Upper lobe of left lung (tissue), 6 donors: ENCODE results near the gene RTN4. TPM values are rescaled to one million over a fixed set of nuclear protein-coding genes. Genes with fewer than 3 reads are reported as not detected.
"Not testable (repeated sequence)": the region's sequence is repeated elsewhere in the genome, so short reads cannot be mapped to it uniquely, and the experiment has no call there.

ENCODE experiments used
- ATAC-seq, 2 donors: fragments of 200-7000 bp; cut with Tn5 transposase; one replicate each; pipeline ENCODE4 v1.9.1; 2022; ENCODE audit warnings: mild to moderate bottlenecking in 2 of 2, moderate library complexity in 2 of 2; ENCODE audit not compliant: low FRiP score in 2 of 2
- DNase-seq, 2 donors: peaks; one replicate each; pipeline ENCODE4 v3.0.0-alpha.2; 2019 to 2020
- H3K27ac ChIP-seq, 4 donors: fragments of 200-600 bp; sonication (generic); one replicate each; pipeline ENCODE4 v1.5.1; 2016 to 2019
- H3K27me3 ChIP-seq, 4 donors: fragments of 200-600 bp; sonication (generic); one replicate each; pipeline ENCODE4 v1.5.1; 2017 to 2019
- H3K36me3 ChIP-seq, 4 donors: fragments of 200-600 bp; sonication (generic); one replicate each; pipeline ENCODE4 v1.5.1; 2016 to 2019
- H3K4me1 ChIP-seq, 4 donors: fragments of 200-600 bp; sonication (generic); one replicate each; pipeline ENCODE4 v1.5.1; 2018 to 2019
- H3K4me3 ChIP-seq, 4 donors: fragments of 200-600 bp; sonication (generic); one replicate each; pipeline ENCODE4 v1.5.1; 2017 to 2019; ENCODE audit warnings: mild to moderate bottlenecking in 2 of 4, moderate library complexity in 1 of 4
- H3K9me3 ChIP-seq, 4 donors: fragments of 200-600 bp; sonication (generic); one replicate each; pipeline ENCODE4 v1.5.1; 2018 to 2019
- CTCF ChIP-seq, 6 experiments: fragments of 450-650 bp in 4 of 6; fragments of 200-600 bp in 2 of 6; sonication (generic) in 2 of 6; IDR thresholded peaks; one replicate each; pipeline ENCODE4 v1.5.1; 2016 to 2019; ENCODE audit warnings: antibody characterized with exemption in 6 of 6
- EP300 ChIP-seq, 4 donors: sonication (generic); formaldehyde crosslinking; IDR thresholded peaks; one replicate each; pipeline ENCODE4 v1.5.1; 2017; ENCODE audit warnings: antibody characterized with exemption in 4 of 4, control low read depth in 2 of 4
- POLR2A ChIP-seq, 4 donors: fragments of 450-650 bp; IDR thresholded peaks; one replicate each; pipeline ENCODE4 v1.5.1; 2016 to 2017; ENCODE audit warnings: antibody characterized with exemption in 4 of 4, mild to moderate bottlenecking in 2 of 4
- POLR2AphosphoS5 ChIP-seq, 2 donors: sonication (generic); formaldehyde crosslinking; IDR thresholded peaks; one replicate each; pipeline ENCODE4 v1.5.1; 2017; ENCODE audit warnings: antibody characterized with exemption in 2 of 2
- WGBS, 2 donors: methylation state at CpG; one replicate each; pipeline ENCODE4 v1.1.5; 2017 to 2018; 5-methylcytosine and 5-hydroxymethylcytosine counted together
- total RNA-seq, 6 donors: library from RNA; depleted of rRNA in 4 of 6; stranded (reverse); fragments of >200 nt in 4 of 6; gene quantifications; one replicate each; pipeline versions ENCODE4 v1.1.0 to v1.2.1, GENCODE V29; 2016 to 2021
- donor health status: DM: no; HTN: no; CAD: no; lungs with moderate emphysema.
- donor health status: DM: no; HTN: yes; CAD: no; lungs with severe emphysema.

Gene RTN4
- total RNA-seq, 6 donors from 2014 or later = 128 to 345 (median 233) TPM

GRCh38 chr2:55096586-55096985, 46.3 kb upstream of the RTN4 start:
- Histone ChIP-seq H3K36me3 (no peaks in the 10 kb centered on the region), H3K4me1 (peaks cover 37 to 74% (median 49%) of the 10 kb centered on the region in 4 donors), H3K9me3 (no peaks in the 10 kb centered on the region), H3K4me3 (no peak overlapping the region), H3K27me3 (no peaks in the 10 kb centered on the region), H3K27ac (peak overlapping the region; percentile 31 to 85 (median 66))
- TF ChIP-seq POLR2A (IDR thresholded peaks at IDR 0.05) (no peak), CTCF (IDR thresholded peaks at IDR 0.05) (no peak), EP300 (IDR thresholded peaks at IDR 0.05) (no peak), POLR2AphosphoS5 (IDR thresholded peaks at IDR 0.05) (no peak)
- WGBS, 2 donors = 89 to 93% methylated on average over 3 of the region's 3 CpGs
- no peak for DNase-seq
- ATAC-seq = no peak

GRCh38 chr2:55093381-55093780, 43.1 kb upstream of the RTN4 start:
- no peaks in the 10 kb centered on the region for H3K9me3 ChIP-seq
- no peaks in the 10 kb centered on the region for H3K36me3 ChIP-seq
- peaks cover 23 to 43% (median 32%) of the 10 kb centered on the region in 4 donors for H3K4me1 ChIP-seq
- TF ChIP-seq POLR2AphosphoS5 (IDR thresholded peaks at IDR 0.05) (peak in 1 of 2 donors; percentile 31), EP300 (IDR thresholded peaks at IDR 0.05) (no peak), CTCF (IDR thresholded peaks at IDR 0.05) (no peak)
- DNase-seq (no peak), ATAC-seq (no peak)
- peak overlapping the region in 2 of 4 donors; percentile 13 to 61 for H3K27ac ChIP-seq
- H3K27me3 ChIP-seq = no peaks in the 10 kb centered on the region
- 43 to 47% methylated on average over 4 of the region's 4 CpGs for WGBS, 2 donors
- no peak overlapping the region for H3K4me3 ChIP-seq

GRCh38 chr2:55092439-55092838, 42.2 kb upstream of the RTN4 start:
- WGBS, 2 donors = 73 to 80% methylated on average over 6 of the region's 6 CpGs
- no peaks in the 10 kb centered on the region for H3K9me3 ChIP-seq
- DNase-seq (peak in 1 of 2 donors; percentile 48), ATAC-seq (no peak)
- TF ChIP-seq POLR2A (IDR thresholded peaks at IDR 0.05) (no peak), POLR2AphosphoS5 (IDR thresholded peaks at IDR 0.05) (no peak), CTCF (IDR thresholded peaks at IDR 0.05) (no peak), EP300 (IDR thresholded peaks at IDR 0.05) (no peak)
- no peak overlapping the region for H3K4me3 ChIP-seq
- no peaks in the 10 kb centered on the region for H3K36me3 ChIP-seq
- H3K27ac ChIP-seq = peak overlapping the region in 2 of 4 donors; percentile 21 to 64
- H3K4me1 ChIP-seq = peaks cover 24 to 36% (median 26%) of the 10 kb centered on the region in 4 donors
- no peaks in the 10 kb centered on the region for H3K27me3 ChIP-seq

- H3K9me3 ChIP-seq, H3K4me3 ChIP-seq, DNase-seq, H3K36me3 ChIP-seq, ATAC-seq, H3K27me3 ChIP-seq: not testable (repeated sequence)
- Histone ChIP-seq H3K4me1 (peaks cover 16 to 28% (median 20%) of the 10 kb centered on the region in 4 donors), H3K27ac (peak overlapping the region in 2 of 4 donors; percentile 21 to 64)
- 69 to 88% methylated on average over 4 of the region's 4 CpGs for WGBS, 2 donors
Measured at GRCh38 chr2:55091681-55092080, 41.4 kb upstream of the RTN4 start.

- 81 to 90% methylated on average over 2 of the region's 2 CpGs for WGBS, 2 donors
- Histone ChIP-seq H3K36me3 (no peaks in the 10 kb centered on the region), H3K27ac (no peak overlapping the region), H3K9me3 (no peaks in the 10 kb centered on the region), H3K4me1 (peaks cover 11 to 19% (median 15%) of the 10 kb centered on the region in 4 donors), H3K27me3 (no peaks in the 10 kb centered on the region), H3K4me3 (no peak overlapping the region)
- ATAC-seq (peak in 1 of 2 donors; percentile 17), DNase-seq (no peak)
- no peak for TF ChIP-seq POLR2A (IDR thresholded peaks at IDR 0.05)
- TF ChIP-seq EP300 (IDR thresholded peaks at IDR 0.05) = no peak
- TF ChIP-seq CTCF (IDR thresholded peaks at IDR 0.05) = no peak
- no peak for TF ChIP-seq POLR2AphosphoS5 (IDR thresholded peaks at IDR 0.05)
Measured at GRCh38 chr2:55090702-55091101, 40.5 kb upstream of the RTN4 start.
